Astrocyte of the cerebellum (primary cell): Measurements from ENCODE around the gene CACHD1.
A peak's percentile ranks its signal among the peaks of the same experiment; 100 is the strongest.

Experiments
- DNase-seq: peaks from one replicate; pipeline ENCODE4 v3.0.0-alpha.2; 2011; ENCODE audit warnings: low read depth
- H3K4me3 ChIP-seq: 2 replicates; pipeline ENCODE4 v1.5.1; 2011; ENCODE audit warnings: mild to moderate bottlenecking, low read depth, low read length, moderate library complexity
- CTCF ChIP-seq: IDR thresholded peaks from 2 replicates; pipeline ENCODE4 v1.5.1; 2012; ENCODE audit warnings: low read length, low read depth, moderate library complexity, mild to moderate bottlenecking; ENCODE audit errors: missing control alignments
- in situ Hi-C: cut with HindIII; loops from 2 replicates; pipeline ENCODE4 v1.10.0; 2017; ENCODE audit warnings: low sequenced_read_pairs

CACHD1 gene

GRCh38 chr1:64581135-64581842 is 111.4 kb downstream of the CACHD1 start:
- in situ Hi-C loops: no loop called here
- DNase-seq: no peak

DNA sequence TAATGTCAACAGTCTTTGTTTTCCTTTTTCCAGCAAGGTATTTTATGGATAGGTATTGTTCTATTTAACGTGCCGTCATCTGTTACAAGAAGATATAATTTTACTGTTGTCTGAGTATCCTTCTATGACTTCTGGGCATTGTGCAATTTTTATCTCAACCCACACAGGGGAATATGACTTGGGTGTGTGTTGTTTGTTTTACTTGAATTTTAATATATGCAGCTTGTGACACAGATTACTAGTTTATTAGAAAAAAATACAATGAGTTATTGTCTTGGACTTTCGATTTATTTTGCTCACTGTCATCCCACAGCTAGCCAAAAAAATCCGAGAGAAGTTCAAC is 111.9 kb downstream of the CACHD1 start:
- H3K4me3 ChIP-seq: no peak overlapping the region
- in situ Hi-C loops: no loop called here
- no peak for TF ChIP-seq CTCF
- DNase-seq: no peak

More at GRCh38 chr1:64581135-64581842, 111.4 kb downstream of the CACHD1 start:
- H3K4me3 ChIP-seq: no peak overlapping the region
- no peak for TF ChIP-seq CTCF

DNA sequence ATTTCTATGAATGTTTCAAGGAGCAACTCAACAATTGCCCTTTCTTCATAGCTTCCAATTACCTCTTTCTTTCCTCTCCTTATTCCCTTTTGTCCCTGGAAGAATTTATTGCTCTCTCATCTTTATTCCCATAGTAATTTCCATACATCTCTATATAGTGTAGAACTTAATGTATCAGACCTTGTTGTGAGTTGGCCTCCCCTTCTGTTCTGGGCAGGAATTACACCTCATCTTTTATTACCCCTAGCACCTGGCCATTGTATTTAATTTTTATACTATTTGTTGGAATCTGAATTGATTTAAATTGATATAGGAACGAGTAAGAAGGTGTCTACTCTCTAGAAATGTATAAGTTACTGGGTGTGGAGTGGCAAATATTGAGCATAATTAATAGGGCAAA is 114.5 kb downstream of the CACHD1 start:
- DNase-seq: no peak
- no peak overlapping the region for H3K4me3 ChIP-seq
- in situ Hi-C loops: no loop called here
- TF ChIP-seq CTCF: peak; percentile 6

- in situ Hi-C loops: no loop called here
- DNase-seq: no peak
- TF ChIP-seq CTCF: no peak
- H3K4me3 ChIP-seq: no peak overlapping the region
Measured at GRCh38 chr1:64588876-64589275, 118.9 kb downstream of the CACHD1 start.

DNA sequence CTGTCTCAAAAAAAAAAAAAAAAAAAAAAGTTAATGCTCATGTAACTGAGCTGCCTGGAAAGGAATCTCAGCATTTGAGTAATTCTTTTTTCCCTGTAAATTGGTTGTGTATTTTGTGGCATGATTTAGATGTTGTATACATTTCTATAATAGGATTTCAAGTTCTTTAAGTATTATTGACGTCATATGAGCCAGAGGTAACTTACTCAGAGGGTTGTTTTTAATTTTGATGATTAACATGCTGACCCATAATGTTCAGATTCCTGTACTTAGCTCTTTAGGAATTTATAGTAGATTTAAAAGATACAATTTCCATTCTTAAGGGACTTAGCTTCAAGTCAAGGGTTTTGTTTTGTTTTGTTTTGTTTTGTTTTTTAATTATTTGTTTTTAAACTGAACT is 120.4 kb downstream of the CACHD1 start:
- no peak for TF ChIP-seq CTCF
- H3K4me3 ChIP-seq: no peak overlapping the region
- no peak for DNase-seq
- in situ Hi-C loops: no loop called here

DNA sequence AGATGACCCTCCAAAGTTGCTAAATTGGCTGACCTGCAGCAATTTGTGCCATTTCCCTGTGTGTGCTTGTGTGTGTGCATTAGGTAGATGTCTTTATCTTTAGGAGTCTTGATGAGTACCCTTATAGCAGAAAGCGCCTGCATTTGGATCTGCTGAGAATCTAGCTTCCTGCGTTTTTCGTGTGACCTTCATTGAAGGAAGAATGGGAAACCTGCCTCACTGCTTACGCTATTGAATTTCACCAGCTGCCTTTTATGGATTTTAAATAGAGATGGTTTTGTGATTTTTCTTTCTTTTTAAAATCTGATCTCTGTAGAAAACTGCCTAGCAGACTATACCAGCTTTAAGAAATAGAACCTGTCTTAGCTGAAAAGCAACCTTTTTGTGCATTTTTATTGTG is 124.5 kb downstream of the CACHD1 start:
- no peak for DNase-seq
- in situ Hi-C loops: no loop called here
- no peak overlapping the region for H3K4me3 ChIP-seq
- TF ChIP-seq CTCF: no peak

GRCh38 chr1:64595871-64596515 is 126.1 kb downstream of the CACHD1 start:
- no peak for TF ChIP-seq CTCF
- no peak for DNase-seq
- H3K4me3 ChIP-seq: no peak overlapping the region
- in situ Hi-C loops: no loop called here
